ENCODE measurements around the gene HOXA7.

HOXA7 gene

GRCh38 chr7:27140126-27140857 is 16.2 kb downstream of the HOXA7 start:
- no peak for DNase-seq (ENCODE audit: low spot score)
- TF ChIP-seq, protein P1, sequence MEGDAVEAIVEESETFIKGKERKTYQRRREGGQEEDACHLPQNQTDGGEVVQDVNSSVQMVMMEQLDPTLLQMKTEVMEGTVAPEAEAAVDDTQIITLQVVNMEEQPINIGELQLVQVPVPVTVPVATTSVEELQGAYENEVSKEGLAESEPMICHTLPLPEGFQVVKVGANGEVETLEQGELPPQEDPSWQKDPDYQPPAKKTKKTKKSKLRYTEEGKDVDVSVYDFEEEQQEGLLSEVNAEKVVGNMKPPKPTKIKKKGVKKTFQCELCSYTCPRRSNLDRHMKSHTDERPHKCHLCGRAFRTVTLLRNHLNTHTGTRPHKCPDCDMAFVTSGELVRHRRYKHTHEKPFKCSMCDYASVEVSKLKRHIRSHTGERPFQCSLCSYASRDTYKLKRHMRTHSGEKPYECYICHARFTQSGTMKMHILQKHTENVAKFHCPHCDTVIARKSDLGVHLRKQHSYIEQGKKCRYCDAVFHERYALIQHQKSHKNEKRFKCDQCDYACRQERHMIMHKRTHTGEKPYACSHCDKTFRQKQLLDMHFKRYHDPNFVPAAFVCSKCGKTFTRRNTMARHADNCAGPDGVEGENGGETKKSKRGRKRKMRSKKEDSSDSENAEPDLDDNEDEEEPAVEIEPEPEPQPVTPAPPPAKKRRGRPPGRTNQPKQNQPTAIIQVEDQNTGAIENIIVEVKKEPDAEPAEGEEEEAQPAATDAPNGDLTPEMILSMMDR (IDR thresholded peaks at IDR 0.05; ENCODE audit: extremely low read depth, insufficient read depth, missing control alignments) = no peak
- in situ Hi-C loops (cut with MboI; ENCODE audit: low pct_unique_long_range_greater_than_20kb, low sequenced_read_pairs, unreplicated experiment) = no loop called here

DNA sequence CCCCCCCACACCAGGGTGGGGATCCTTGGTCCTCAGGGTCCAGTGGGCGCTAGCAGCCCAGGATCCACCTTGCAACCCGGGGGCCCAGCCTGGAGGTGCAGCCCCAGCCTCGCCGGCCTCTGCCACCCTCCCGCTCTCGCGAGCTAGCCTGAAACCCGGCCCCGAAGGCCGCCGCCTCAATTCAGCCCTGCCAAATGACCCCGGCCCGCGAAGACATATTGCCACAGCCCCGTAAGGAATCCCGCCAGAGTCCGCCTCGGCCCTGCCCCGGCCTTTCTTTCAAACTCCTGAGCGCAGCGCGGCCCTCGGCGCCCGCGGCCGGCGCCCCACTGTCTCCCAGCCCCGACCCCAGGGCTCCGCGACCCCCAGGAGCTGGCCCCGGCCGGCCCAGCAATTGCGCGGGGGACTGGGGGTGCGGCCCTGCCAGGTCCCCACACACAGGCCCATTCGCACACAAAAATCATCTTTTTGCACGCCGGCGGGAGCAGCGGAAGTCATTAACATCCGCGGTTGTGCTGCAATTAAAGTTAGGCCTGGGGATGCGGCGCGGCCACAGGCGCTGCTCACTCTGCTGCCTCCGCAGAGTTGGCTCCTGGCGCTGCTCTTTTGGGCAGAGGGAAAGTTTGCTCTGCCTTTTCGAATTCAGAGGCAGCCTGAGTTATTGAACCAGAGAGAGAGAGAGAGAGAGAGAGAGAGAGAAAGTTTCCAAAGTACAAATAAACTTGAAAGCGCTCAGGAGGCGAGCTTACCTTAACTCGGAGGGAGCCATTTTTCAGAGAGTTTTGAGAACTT is 16.9 kb downstream of the HOXA7 start:
- in situ Hi-C loops (cut with MboI; ENCODE audit: low pct_unique_long_range_greater_than_20kb, low sequenced_read_pairs, unreplicated experiment) = no loop called here
- no peak for DNase-seq (ENCODE audit: low spot score)
- TF ChIP-seq, protein P1 (IDR thresholded peaks at IDR 0.05; ENCODE audit: extremely low read depth, insufficient read depth, missing control alignments) = no peak

GRCh38 chr7:27138985-27139333 is 17.5 kb downstream of the HOXA7 start:
- DNase-seq (ENCODE audit: low spot score) = no peak
- TF ChIP-seq, protein P1 (IDR thresholded peaks at IDR 0.05; ENCODE audit: extremely low read depth, insufficient read depth, missing control alignments) = no peak
- in situ Hi-C loops (cut with MboI; ENCODE audit: low pct_unique_long_range_greater_than_20kb, low sequenced_read_pairs, unreplicated experiment) = no loop called here

- in situ Hi-C loops (cut with MboI; ENCODE audit: low pct_unique_long_range_greater_than_20kb, low sequenced_read_pairs, unreplicated experiment) = no loop called here
- TF ChIP-seq, protein P1 (IDR thresholded peaks at IDR 0.05; ENCODE audit: extremely low read depth, insufficient read depth, missing control alignments) = no peak
- no peak for DNase-seq (ENCODE audit: low spot score)
These were observed 18.0 kb downstream of the HOXA7 start for GRCh38 chr7:27138472-27138871.

- DNase-seq (ENCODE audit: low spot score) = no peak
- in situ Hi-C loops (cut with MboI; ENCODE audit: low pct_unique_long_range_greater_than_20kb, low sequenced_read_pairs, unreplicated experiment) = no loop called here
- TF ChIP-seq, protein P1 (IDR thresholded peaks at IDR 0.05; ENCODE audit: extremely low read depth, insufficient read depth, missing control alignments) = no peak
These were observed 18.7 kb downstream of the HOXA7 start for GRCh38 chr7:27137640-27138315.

DNA sequence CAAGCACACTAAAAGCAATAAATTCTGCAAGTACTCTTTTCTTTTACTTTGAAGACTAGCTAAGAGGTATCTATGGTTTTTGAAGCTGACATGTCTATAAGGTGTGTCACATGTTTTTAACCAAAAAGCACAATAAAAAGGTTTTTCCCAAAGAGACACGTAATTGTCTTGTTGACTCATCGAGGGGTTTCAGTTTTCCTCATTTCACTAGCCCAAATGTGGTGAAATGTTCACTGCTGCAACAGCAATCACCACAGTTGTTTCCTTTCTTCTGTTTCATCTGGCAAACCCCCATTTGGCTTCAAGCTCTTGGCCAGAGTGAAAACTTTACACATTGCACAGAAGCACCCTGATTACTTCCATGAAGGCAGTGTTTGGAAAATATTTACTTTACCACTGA is 22.1 kb downstream of the HOXA7 start:
- TF ChIP-seq, protein P1 (IDR thresholded peaks at IDR 0.05; ENCODE audit: extremely low read depth, insufficient read depth, missing control alignments) = no peak
- in situ Hi-C loops (cut with MboI; ENCODE audit: low pct_unique_long_range_greater_than_20kb, low sequenced_read_pairs, unreplicated experiment) = no loop called here
- DNase-seq (ENCODE audit: low spot score) = peak; percentile 69
